Cerebellar nuclear complex (tissue), 1 donor: ENCODE results near the gene DMBX1.

ENCODE experiments used
- DNase-seq, 2 experiments: peaks; one replicate each; lab custom pipeline; 2025; lab: John Stamatoyannopoulos, UW

Gene DMBX1

GRCh38 chr1:46483589-46483988, 6.0 kb upstream of the DMBX1 start:
- no peak for DNase-seq

GRCh38 chr1:46484783-46485490, 4.7 kb upstream of the DMBX1 start:
- no peak for DNase-seq

- no peak for DNase-seq
Measured at GRCh38 chr1:46485564-46486431, 3.8 kb upstream of the DMBX1 start.

- DNase-seq, result no peak
Measured at GRCh38 chr1:46486432-46487015, 3.1 kb upstream of the DMBX1 start.

- no peak for DNase-seq
Measured at GRCh38 chr1:46487818-46488218, 1.8 kb upstream of the DMBX1 start.

- DNase-seq, result no peak
Measured at GRCh38 chr1:46488343-46489168, 1.1 kb upstream of the DMBX1 start.

- DNase-seq, result no peak
Measured at GRCh38 chr1:46489169-46489637, 433 bp upstream of the DMBX1 start.

- no peak for DNase-seq
Measured at GRCh38 chr1:46490406-46490655, 695 bp downstream of the DMBX1 start.

- no peak for DNase-seq
Measured at GRCh38 chr1:46490656-46491442, 1.2 kb downstream of the DMBX1 start.

- DNase-seq, result no peak
Measured at GRCh38 chr1:46491443-46492268, 2.0 kb downstream of the DMBX1 start.

GRCh38 chr1:46492269-46492853, 2.7 kb downstream of the DMBX1 start:
- no peak for DNase-seq

GRCh38 chr1:46492871-46493270, 3.2 kb downstream of the DMBX1 start:
- no peak for DNase-seq

GRCh38 chr1:46493316-46494032, 3.8 kb downstream of the DMBX1 start:
- no peak for DNase-seq

GRCh38 chr1:46494910-46495309, 5.3 kb downstream of the DMBX1 start:
- no peak for DNase-seq

- DNase-seq, result no peak
Measured at GRCh38 chr1:46495778-46496177, 6.1 kb downstream of the DMBX1 start.

GRCh38 chr1:46496505-46496904, 6.9 kb downstream of the DMBX1 start:
- no peak for DNase-seq

- DNase-seq, result no peak
Measured at GRCh38 chr1:46497020-46497419, 7.4 kb downstream of the DMBX1 start.

GRCh38 chr1:46497665-46498064, 8.0 kb downstream of the DMBX1 start:
- no peak for DNase-seq

GRCh38 chr1:46501528-46501927, 11.9 kb downstream of the DMBX1 start:
- no peak for DNase-seq
